GM12864 (cell line): ENCODE measurements around the gene MNS1.

ENCODE experiments used
- DNase-seq: peaks from one replicate; pipeline ENCODE4 v3.0.0-alpha.2; 2011; ENCODE audit warnings: low read depth
- H3K4me3 ChIP-seq: 2 replicates; pipeline ENCODE4 v1.5.1; 2011; ENCODE audit warnings: mild to moderate bottlenecking, low read depth, low read length, control low read depth
- CTCF ChIP-seq: IDR thresholded peaks from 2 replicates; pipeline ENCODE4 v1.5.1; 2011; ENCODE audit warnings: low read depth, mild to moderate bottlenecking, moderate library complexity, low read length, control low read depth, inconsistent platforms; ENCODE audit errors: missing control alignments

The MNS1 gene

GRCh38 chr15:56471440-56472069 lies 6.6 kb upstream of the MNS1 start:
- H3K4me3 ChIP-seq = no peak overlapping the region
- DNase-seq = no peak
- no peak for TF ChIP-seq CTCF

GRCh38 chr15:56469483-56469882 lies 4.5 kb upstream of the MNS1 start:
- TF ChIP-seq CTCF = no peak
- DNase-seq = no peak
- no peak overlapping the region for H3K4me3 ChIP-seq

- peak; percentile 30 for DNase-seq
- no peak overlapping the region; the same call in 1 of the 2 replicates for H3K4me3 ChIP-seq
These were observed 3.5 kb upstream of the MNS1 start for GRCh38 chr15:56468401-56468800.

GRCh38 chr15:56467616-56468015 lies 2.7 kb upstream of the MNS1 start:
- H3K4me3 ChIP-seq = no peak overlapping the region
- no peak for TF ChIP-seq CTCF
- DNase-seq = no peak

More at GRCh38 chr15:56468401-56468800, 3.5 kb upstream of the MNS1 start:
- TF ChIP-seq CTCF = no peak

GRCh38 chr15:56460947-56461346 lies 4.0 kb downstream of the MNS1 start:
- no peak overlapping the region for H3K4me3 ChIP-seq
- no peak for TF ChIP-seq CTCF
- no peak for DNase-seq

GRCh38 chr15:56460071-56460470 lies 4.9 kb downstream of the MNS1 start:
- H3K4me3 ChIP-seq = no peak overlapping the region
- TF ChIP-seq CTCF = no peak
- no peak for DNase-seq

- TF ChIP-seq CTCF = no peak
- DNase-seq = no peak
- no peak overlapping the region for H3K4me3 ChIP-seq
These were observed 5.8 kb downstream of the MNS1 start for GRCh38 chr15:56459096-56459495.
